Measurements from ENCODE around the gene INTS14.

Gene INTS14

GRCh38 chr15:65610871-65611718 lies at the start of gene INTS14:
Gene INTS14 (minus strand): TSS chr15:65611131. CDS start chr15:65607380, 3,751 bp downstream.
- peak; percentile 17 for TF ChIP-seq CTCF (conservative IDR thresholded peaks at IDR 0.05; ENCODE audit: control insufficient read depth, insufficient read depth, low read depth, low read length)
- peak; percentile 95 for DNase-seq (ENCODE audit: low read depth)
- peak within 1 kb of the TSS; percentile 89 for H3K4me3 ChIP-seq (ENCODE audit: control insufficient read depth, low read depth, low read length)

- DNase-seq (ENCODE audit: low read depth): no peak
- no peak for TF ChIP-seq CTCF (conservative IDR thresholded peaks at IDR 0.05; ENCODE audit: control insufficient read depth, insufficient read depth, low read depth, low read length)
- no peak overlapping the region for H3K4me3 ChIP-seq (ENCODE audit: control insufficient read depth, low read depth, low read length)
Measured at GRCh38 chr15:65659502-65660052, 48.6 kb upstream of the INTS14 start.

- no peak overlapping the region for H3K4me3 ChIP-seq (ENCODE audit: control insufficient read depth, low read depth, low read length)
- DNase-seq (ENCODE audit: low read depth): peak; percentile 20
- no peak for TF ChIP-seq CTCF (conservative IDR thresholded peaks at IDR 0.05; ENCODE audit: control insufficient read depth, insufficient read depth, low read depth, low read length)
Measured at GRCh38 chr15:65655457-65655856, 44.5 kb upstream of the INTS14 start.

GRCh38 chr15:65655026-65655425 lies 44.1 kb upstream of the INTS14 start:
- TF ChIP-seq CTCF (conservative IDR thresholded peaks at IDR 0.05; ENCODE audit: control insufficient read depth, insufficient read depth, low read depth, low read length): no peak
- no peak overlapping the region for H3K4me3 ChIP-seq (ENCODE audit: control insufficient read depth, low read depth, low read length)
- peak; percentile 51 for DNase-seq (ENCODE audit: low read depth)

GRCh38 chr15:65653801-65654521 lies 43.0 kb upstream of the INTS14 start:
- peak; percentile 74 for DNase-seq (ENCODE audit: low read depth)
- no peak overlapping the region for H3K4me3 ChIP-seq (ENCODE audit: control insufficient read depth, low read depth, low read length)
- no peak for TF ChIP-seq CTCF (conservative IDR thresholded peaks at IDR 0.05; ENCODE audit: control insufficient read depth, insufficient read depth, low read depth, low read length)

- TF ChIP-seq CTCF (conservative IDR thresholded peaks at IDR 0.05; ENCODE audit: control insufficient read depth, insufficient read depth, low read depth, low read length): no peak
- peak; percentile 63 for DNase-seq (ENCODE audit: low read depth)
- H3K4me3 ChIP-seq (ENCODE audit: control insufficient read depth, low read depth, low read length): no peak overlapping the region
Measured at GRCh38 chr15:65653341-65653740, 42.4 kb upstream of the INTS14 start.
